Chondrocyte (in vitro differentiated cells): ENCODE measurements around the gene CKMT1A. TPM values are rescaled to one million over a fixed set of nuclear protein-coding genes. Genes with fewer than 3 reads are reported as not detected.
"Not testable (repeated sequence)": the region's sequence is repeated elsewhere in the genome, so short reads cannot be mapped to it uniquely, and the experiment has no call there.

ENCODE experiments used
- DNase-seq: peaks from one replicate; pipeline ENCODE4 v3.0.0; 2021; ENCODE audit warnings: mixed read lengths, low spot score
- H3K27ac Mint-ChIP-seq: one replicate; pipeline ENCODE4 v1.8.0; 2021; ENCODE audit warnings: mild to moderate bottlenecking, moderate library complexity, mixed read lengths; ENCODE audit not compliant: unreplicated experiment
- H3K27me3 Mint-ChIP-seq: 2 replicates; pipeline ENCODE4 v1.8.0; 2021; ENCODE audit warnings: low read depth, mixed read lengths
- H3K36me3 Mint-ChIP-seq: 2 replicates; pipeline ENCODE4 v1.8.0; 2021; ENCODE audit warnings: low read depth, mixed read lengths
- H3K4me1 Mint-ChIP-seq: 2 replicates; pipeline ENCODE4 v1.8.0; 2021; ENCODE audit warnings: low read depth, mild to moderate bottlenecking, mixed read lengths
- H3K4me3 Mint-ChIP-seq: one replicate; pipeline ENCODE4 v1.8.0; 2021; ENCODE audit warnings: mild to moderate bottlenecking, moderate library complexity, mixed read lengths; ENCODE audit not compliant: unreplicated experiment
- H3K9me3 Mint-ChIP-seq: 2 replicates; pipeline ENCODE4 v1.8.0; 2021; ENCODE audit warnings: low read depth, mixed read lengths
- CTCF ChIP-seq: fragments of 200-600 bp; sonication (generic); IDR thresholded peaks from 2 replicates; pipeline ENCODE4 v1.5.0; 2021; ENCODE audit warnings: antibody characterized with exemption, mild to moderate bottlenecking, moderate library complexity
- total RNA-seq: library from RNA; stranded (reverse); gene quantifications from 3 replicates; pipeline ENCODE4 v1.2.1, GENCODE V29; 2021

CKMT1A gene
- total RNA-seq, 1 donor from 2014 or later, result not detected

- peaks cover 11% of the 10 kb centered on the region for H3K4me1 Mint-ChIP-seq
- no peak for TF ChIP-seq CTCF
- no peak for DNase-seq
These were observed 41.8 kb downstream of the CKMT1A start for GRCh38 chr15:43735416-43735815.

GRCh38 chr15:43746245-43746902, 52.7 kb downstream of the CKMT1A start, which contains the start of gene PDIA3:
PDIA3 (plus strand) TSS chr15:43746438; CDS start chr15:43746540, 102 bp downstream.
- not testable (repeated sequence) for H3K36me3 Mint-ChIP-seq, H3K27me3 Mint-ChIP-seq, H3K9me3 Mint-ChIP-seq
- Mint-ChIP-seq H3K27ac (peak within 1 kb of the TSS; percentile 99), H3K4me3 (peak within 1 kb of the TSS; percentile 90), H3K4me1 (peaks cover 31% of the 10 kb centered on the region)
- peak; percentile 71 for TF ChIP-seq CTCF
- DNase-seq, result peak; percentile 95

More at GRCh38 chr15:43735416-43735815, 41.8 kb downstream of the CKMT1A start:
- peaks cover 4% of the 10 kb centered on the region for H3K27me3 Mint-ChIP-seq
- H3K9me3 Mint-ChIP-seq, result peaks cover 4% of the 10 kb centered on the region
- no peak overlapping the region for H3K27ac Mint-ChIP-seq
- no peak overlapping the region for H3K4me3 Mint-ChIP-seq
- peaks cover 5% of the 10 kb centered on the region for H3K36me3 Mint-ChIP-seq

GRCh38 chr15:43746903-43747309, 53.2 kb downstream of the CKMT1A start:
- Mint-ChIP-seq H3K4me3 (peak overlapping the region; percentile 90), H3K4me1 (peaks cover 34% of the 10 kb centered on the region), H3K27ac (peak overlapping the region; percentile 99)
- not testable (repeated sequence) for DNase-seq, H3K9me3 Mint-ChIP-seq, H3K27me3 Mint-ChIP-seq, H3K36me3 Mint-ChIP-seq

GRCh38 chr15:43748376-43748775, 54.7 kb downstream of the CKMT1A start:
- peaks cover 38% of the 10 kb centered on the region for H3K4me1 Mint-ChIP-seq
- no peaks in the 10 kb centered on the region for H3K9me3 Mint-ChIP-seq
- no peak for TF ChIP-seq CTCF
- H3K27me3 Mint-ChIP-seq, result no peaks in the 10 kb centered on the region
- DNase-seq, result no peak
- peak overlapping the region; percentile 66 for H3K27ac Mint-ChIP-seq
- peaks cover 3% of the 10 kb centered on the region for H3K36me3 Mint-ChIP-seq
- H3K4me3 Mint-ChIP-seq, result peak overlapping the region; percentile 90

Other genes starting within 250 kb of the CKMT1A start
- 44.8 to 71.1 TPM (median 45.6 TPM) in 3 replicates for gene TP53BP1, start 200.7 kb upstream of the CKMT1A start, total RNA-seq
- 95.3 to 99.9 TPM (median 96.3 TPM) in 3 replicates for gene MAP1A, start 176.3 kb upstream of the CKMT1A start, total RNA-seq
- 30.4 to 39.4 TPM (median 31.6 TPM) in 3 replicates for gene PPIP5K1, start 103.7 kb upstream of the CKMT1A start, total RNA-seq
- not detected in 3 replicates for gene CKMT1B, start 99.8 kb upstream of the CKMT1A start, total RNA-seq
- 0.20 to 0.87 TPM (median 0.85 TPM) in 3 replicates for gene STRC, start 75.1 kb upstream of the CKMT1A start, total RNA-seq
- gene CATSPER2, start 45.0 kb upstream of the CKMT1A start, total RNA-seq, result 1.6 to 3.6 TPM (median 3.1 TPM) in 3 replicates
- gene PDIA3, start 52.6 kb downstream of the CKMT1A start, total RNA-seq, result 532 to 1,033 TPM (median 544 TPM) in 3 replicates
- 3.3 to 8.6 TPM (median 3.6 TPM) in 3 replicates for gene ELL3, start 83.1 kb downstream of the CKMT1A start, total RNA-seq
- gene SERF2, start 98.5 kb downstream of the CKMT1A start, total RNA-seq, result 1,300 to 1,502 TPM (median 1,498 TPM) in 3 replicates
- not detected in 3 replicates for gene SERINC4, start 106.4 kb downstream of the CKMT1A start, total RNA-seq
- gene HYPK, start 106.7 kb downstream of the CKMT1A start, total RNA-seq, result 7.9 to 26.1 TPM (median 9.9 TPM) in 3 replicates
- gene MFAP1, start 130.8 kb downstream of the CKMT1A start, total RNA-seq, result 26.2 to 35.0 TPM (median 26.3 TPM) in 3 replicates
- gene WDR76, start 133.1 kb downstream of the CKMT1A start, total RNA-seq, result 6.1 to 15.3 TPM (median 6.6 TPM) in 3 replicates